ENCODE data around the gene VAPA. TPM values are rescaled to one million over a fixed set of nuclear protein-coding genes. Genes with fewer than 3 reads are reported as not detected.

VAPA gene
- total RNA-seq (2022; extraction: Qiagen RNA extraction; ENCODE audit: low read depth): 176 to 207 TPM (median 186 TPM) in 5 replicates

DNA sequence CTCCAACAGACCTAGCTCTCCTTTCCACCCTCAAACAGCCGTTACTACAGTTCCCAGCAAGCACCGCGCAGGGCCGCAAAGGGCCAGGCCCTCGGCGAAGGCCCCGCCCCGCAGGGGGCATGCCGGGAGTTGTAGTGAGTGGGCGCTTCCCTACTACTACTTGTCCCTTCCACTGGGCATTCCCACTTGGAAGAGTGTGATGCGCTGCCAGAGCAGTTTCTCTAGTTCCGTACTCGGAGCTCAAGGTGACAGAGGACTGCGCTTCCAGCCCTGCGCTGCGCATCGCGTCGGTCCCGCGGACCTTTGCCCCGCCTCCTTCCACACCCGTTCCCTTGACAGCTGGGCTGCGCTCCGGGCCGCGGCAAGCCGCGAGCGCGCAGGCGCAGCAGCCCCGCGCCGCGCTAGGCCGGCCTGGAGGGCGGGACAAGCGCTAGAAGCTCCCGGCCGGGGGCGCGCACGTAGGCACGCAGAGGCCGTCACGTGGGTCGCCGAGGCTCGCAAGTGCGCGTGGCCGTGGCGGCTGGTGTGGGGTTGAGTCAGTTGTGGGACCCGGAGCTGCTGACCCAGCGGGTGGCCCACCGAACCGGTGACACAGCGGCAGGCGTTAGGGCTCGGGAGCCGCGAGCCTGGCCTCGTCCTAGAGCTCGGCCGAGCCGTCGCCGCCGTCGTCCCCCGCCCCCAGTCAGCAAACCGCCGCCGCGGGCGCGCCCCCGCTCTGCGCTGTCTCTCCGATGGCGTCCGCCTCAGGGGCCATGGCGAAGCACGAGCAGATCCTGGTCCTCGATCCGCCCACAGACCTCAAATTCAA lies at the start of gene VAPA:
VAPA (plus strand) TSS at position 491 of the 808 bp plus-strand sequence; CDS start at position 732, 241 bp downstream.

DNA sequence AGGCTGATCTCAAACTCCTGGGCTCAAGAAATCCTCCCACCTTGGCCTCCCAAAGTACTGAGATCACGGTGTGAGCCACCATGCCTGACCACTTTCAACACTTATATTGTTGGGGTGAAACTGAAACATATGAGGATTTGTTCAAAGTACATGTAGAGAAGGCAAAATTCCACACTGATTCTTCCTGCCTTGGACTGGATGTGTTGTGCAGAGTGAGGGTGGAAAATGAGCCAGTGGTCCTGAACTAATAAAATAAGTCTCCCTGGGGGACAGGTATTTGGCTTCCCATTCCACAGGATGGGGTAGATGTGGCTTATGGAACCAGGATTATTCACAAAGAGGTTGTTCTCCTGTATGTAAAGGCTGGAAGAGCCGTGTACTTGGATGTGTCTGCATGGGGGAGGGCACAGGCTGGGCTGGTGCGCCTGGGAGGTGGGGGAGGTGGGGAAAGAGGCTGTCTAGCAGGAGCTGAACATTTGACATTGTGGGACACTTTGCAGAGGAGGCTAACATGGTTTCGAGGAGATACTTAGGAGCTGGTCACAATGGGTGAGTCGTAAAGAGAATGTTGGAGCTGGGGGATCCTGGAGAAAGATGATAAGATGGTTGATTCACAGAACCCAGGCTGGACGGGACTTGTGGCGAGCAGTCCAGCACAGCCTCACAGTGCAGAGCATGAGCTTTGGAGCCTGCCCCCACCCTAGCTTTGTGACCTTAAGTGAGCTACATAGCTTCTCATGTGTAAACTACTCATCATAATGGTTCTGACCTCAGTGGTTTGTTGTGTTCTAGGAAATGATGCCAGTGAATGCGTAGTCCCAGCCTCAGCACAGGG lies 28.4 kb upstream of the VAPA start, which contains the start of gene TXNDC2:
TXNDC2 (plus strand) TSS at position 804 of the 835 bp plus-strand sequence. CDS start 708 bp downstream, outside the sequence.

Other genes starting within 250 kb of the VAPA start
- gene RAB31, start 205.7 kb upstream of the VAPA start, total RNA-seq (2022; extraction: Qiagen RNA extraction; ENCODE audit: low read depth): 24.5 to 39.1 TPM (median 32.3 TPM) in 5 replicates
- 0.10 to 0.35 TPM (median 0.21 TPM) in 5 replicates for gene TXNDC2, start 28.0 kb upstream of the VAPA start, total RNA-seq (2022; extraction: Qiagen RNA extraction; ENCODE audit: low read depth)

All from A549 treated with CpdA at 1 μM for 4 hours (cell line).